Measurements from ENCODE around the gene MAP1B. TPM values are rescaled to one million over a fixed set of nuclear protein-coding genes. Genes with fewer than 3 reads are reported as not detected.

The MAP1B gene
- polyA plus RNA-seq, 1 donor (not counting 4 experiments of a cell fraction or from before 2014, with no cell fraction given) = 3.3 TPM

- H3K4me3 ChIP-seq (ENCODE audit: control insufficient read depth in 2 of 3, extremely low read depth in 1 of 3, insufficient read depth in 2 of 3, low read depth in 1 of 3, low read length in 3 of 3) = no peak overlapping the region
- no peaks in the 10 kb centered on the region for H4K20me1 ChIP-seq (ENCODE audit: control insufficient read depth, extremely low read depth, insufficient read depth, low read length)
- no peaks in the 10 kb centered on the region for H3K27me3 ChIP-seq (ENCODE audit: control insufficient read depth, extremely low read depth, insufficient read depth, low read length)
- H3K27ac ChIP-seq (ENCODE audit: control insufficient read depth, insufficient read depth, low read length) = no peak overlapping the region
- no peak for TF ChIP-seq CTCF (optimal IDR thresholded peaks at IDR 0.05 in 1 of 3, IDR thresholded peaks at IDR 0.05 in 1 of 3, conservative IDR thresholded peaks at IDR 0.05 in 1 of 3; ENCODE audit: extremely low read depth in 1 of 3, insufficient read depth in 2 of 3, low read length in 3 of 3)
- no peak for TF ChIP-seq EZH2 (IDR thresholded peaks at IDR 0.05; ENCODE audit: low read length)
- peaks cover 6% of the 10 kb centered on the region for H3K4me1 ChIP-seq (ENCODE audit: control insufficient read depth, extremely low read depth, insufficient read depth, low read length)
- DNase-seq (ENCODE audit: low read depth, low spot score) = no peak
- H2AFZ ChIP-seq (ENCODE audit: control insufficient read depth, low read length) = no peak overlapping the region
- no peaks in the 10 kb centered on the region for H3K9me3 ChIP-seq (ENCODE audit: control insufficient read depth, low read depth, low read length)
- no peaks in the 10 kb centered on the region for H3K9me1 ChIP-seq (ENCODE audit: control insufficient read depth, extremely low read depth, insufficient read depth, low read length)
- dilution Hi-C loops (cut with MboI; ENCODE audit: extremely low pct_ligation_motif_present, low sequenced_read_pairs) = no loop called here
- no peak overlapping the region for H3K4me2 ChIP-seq (ENCODE audit: control insufficient read depth, extremely low read depth, insufficient read depth, low read depth, low read length)
- H3K79me2 ChIP-seq (ENCODE audit: control insufficient read depth, insufficient read depth, low read length) = no peaks in the 10 kb centered on the region
- no peaks in the 10 kb centered on the region for H3K36me3 ChIP-seq (ENCODE audit: control insufficient read depth in 2 of 2, extremely low read depth in 1 of 2, insufficient read depth in 2 of 2, low read length in 2 of 2)
- no peak for FAIRE-seq
- no peak overlapping the region for H3K9ac ChIP-seq (ENCODE audit: control insufficient read depth, extremely low read depth, insufficient read depth, low read length)
These were observed 13.5 kb upstream of the MAP1B start for GRCh38 chr5:72093824-72094223.

DNA sequence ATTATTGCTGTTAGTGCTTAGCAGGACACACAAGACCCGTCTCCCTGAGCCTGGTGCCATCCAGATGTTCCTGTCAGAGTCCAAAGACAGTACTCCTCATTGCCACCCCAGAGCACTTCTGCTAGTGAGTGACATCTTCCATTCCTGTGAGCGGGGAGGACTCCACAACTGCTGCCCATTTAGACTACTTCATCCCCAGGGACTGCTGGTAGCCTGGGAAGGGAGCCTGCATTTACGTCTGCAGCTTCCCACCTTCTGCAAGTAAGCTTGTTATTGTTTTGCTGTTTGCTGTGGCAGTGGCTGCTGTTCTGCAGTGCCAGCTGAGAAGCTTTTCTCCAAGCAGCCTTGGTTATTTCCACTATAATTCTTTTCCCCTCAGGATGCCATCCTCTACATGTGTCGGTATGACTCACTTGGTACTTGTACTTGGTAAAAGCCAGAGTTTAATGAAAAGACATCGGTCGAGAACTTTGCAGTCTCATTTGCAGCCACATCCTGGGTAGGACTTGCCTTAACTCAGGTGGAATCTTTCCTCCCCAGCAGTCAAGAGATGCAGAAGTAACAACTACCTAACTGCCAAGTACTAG is 10.6 kb upstream of the MAP1B start:
- no peaks in the 10 kb centered on the region for H4K20me1 ChIP-seq (ENCODE audit: control insufficient read depth, extremely low read depth, insufficient read depth, low read length)
- H3K9ac ChIP-seq (ENCODE audit: control insufficient read depth, extremely low read depth, insufficient read depth, low read length) = no peak overlapping the region
- TF ChIP-seq EZH2 (IDR thresholded peaks at IDR 0.05; ENCODE audit: low read length) (no peak), CTCF (optimal IDR thresholded peaks at IDR 0.05 in 1 of 3, IDR thresholded peaks at IDR 0.05 in 1 of 3, conservative IDR thresholded peaks at IDR 0.05 in 1 of 3; ENCODE audit: extremely low read depth in 1 of 3, insufficient read depth in 2 of 3, low read length in 3 of 3) (no peak)
- DNase-seq (ENCODE audit: low read depth, low spot score) (no peak), FAIRE-seq (no peak)
- H3K4me1 ChIP-seq (ENCODE audit: control insufficient read depth, extremely low read depth, insufficient read depth, low read length) = peaks cover 8% of the 10 kb centered on the region
- no peak overlapping the region for H3K4me2 ChIP-seq (ENCODE audit: control insufficient read depth, extremely low read depth, insufficient read depth, low read depth, low read length)
- dilution Hi-C loops (cut with MboI; ENCODE audit: extremely low pct_ligation_motif_present, low sequenced_read_pairs) = no loop called here
- H3K79me2 ChIP-seq (ENCODE audit: control insufficient read depth, insufficient read depth, low read length) = no peaks in the 10 kb centered on the region
- no peaks in the 10 kb centered on the region for H3K9me3 ChIP-seq (ENCODE audit: control insufficient read depth, low read depth, low read length)
- H3K36me3 ChIP-seq (ENCODE audit: control insufficient read depth in 2 of 2, extremely low read depth in 1 of 2, insufficient read depth in 2 of 2, low read length in 2 of 2) = no peaks in the 10 kb centered on the region
- H3K27me3 ChIP-seq (ENCODE audit: control insufficient read depth, extremely low read depth, insufficient read depth, low read length) = no peaks in the 10 kb centered on the region
- no peak overlapping the region for H3K27ac ChIP-seq (ENCODE audit: control insufficient read depth, insufficient read depth, low read length)
- no peaks in the 10 kb centered on the region for H3K9me1 ChIP-seq (ENCODE audit: control insufficient read depth, extremely low read depth, insufficient read depth, low read length)
- no peak overlapping the region for H3K4me3 ChIP-seq (ENCODE audit: control insufficient read depth in 2 of 3, extremely low read depth in 1 of 3, insufficient read depth in 2 of 3, low read depth in 1 of 3, low read length in 3 of 3)
- H2AFZ ChIP-seq (ENCODE audit: control insufficient read depth, low read length) = no peak overlapping the region
